K562 (cell line): ENCODE measurements around the gene ZSCAN21. TPM values are rescaled to one million over a fixed set of nuclear protein-coding genes. Genes with fewer than 3 reads are reported as not detected.

Experiments
- BCOR ChIP-seq: fragments of 450-650 bp; IDR thresholded peaks from 2 replicates; pipeline ENCODE4 v1.6.1; 2016
- CEBPG ChIP-seq, 3 experiments: fragments of 200-800 bp in 1 of 3; sonication (Bioruptor generic) in 1 of 3; sonication (generic) in 1 of 3; formaldehyde crosslinking in 1 of 3; IDR thresholded peaks in 2 of 3; conservative IDR thresholded peaks in 1 of 3; 2 replicates each; pipeline versions ENCODE4 v1.6.1 to v1.8.0; 2016 to 2022; ENCODE audit warnings: missing compliant biosample characterization in 2 of 3, missing genetic modification characterization in 2 of 3, mild to moderate bottlenecking in 1 of 3, missing genetic modification reagents in 1 of 3
- ELF2 ChIP-seq: fragments of 250-450 bp; sonication (Bioruptor Pico); IDR thresholded peaks from 2 replicates; pipeline ENCODE4 v1.5.0; 2021; ENCODE audit warnings: mild to moderate bottlenecking
- SRSF7 ChIP-seq: fragments of 200-400 bp; formaldehyde crosslinking; optimal IDR thresholded peaks from 2 replicates; pipeline ENCODE3; 2017; ENCODE audit warnings: mild to moderate bottlenecking, low read depth, low read length
- TOE1 ChIP-seq, 2 experiments: fragments of 450-650 bp in 1 of 2; sonication (generic) in 1 of 2; formaldehyde crosslinking in 1 of 2; IDR thresholded peaks; 2 replicates each; pipeline versions ENCODE4 v1.7.1 to v1.8.0; 2016 to 2022; ENCODE audit warnings: borderline replicate concordance in 2 of 2, mild to moderate bottlenecking in 2 of 2, antibody characterized with exemption in 1 of 2, inconsistent platforms in 1 of 2, low read depth in 1 of 2, missing genetic modification reagents in 1 of 2, moderate library complexity in 1 of 2
- TRIM28 ChIP-seq: fragments of 450-650 bp; IDR thresholded peaks from 2 replicates; pipeline ENCODE4 v1.6.1; 2017
- WHSC1 ChIP-seq: IDR thresholded peaks from one replicate; pipeline ENCODE4 v1.6.1; 2012; ENCODE audit warnings: low read length, control low read depth, inconsistent platforms
- ZBTB40 ChIP-seq, 2 experiments: fragments of 450-650 bp in 1 of 2; sonication (generic) in 1 of 2; formaldehyde crosslinking in 1 of 2; IDR thresholded peaks; 2 replicates each; pipeline versions ENCODE4 v1.7.1 to v1.9.0; 2016 to 2022; ENCODE audit warnings: inconsistent platforms in 1 of 2, mild to moderate bottlenecking in 1 of 2, missing genetic modification reagents in 1 of 2
- ZEB2 ChIP-seq: fragments of 450-650 bp; IDR thresholded peaks from 2 replicates; pipeline ENCODE4 v1.6.1; 2016
- ZNF518B ChIP-seq: fragments of 250-450 bp; sonication (Bioruptor Pico); IDR thresholded peaks from 2 replicates; pipeline ENCODE4 v1.5.0; 2021; ENCODE audit warnings: mild to moderate bottlenecking, moderate library complexity
- polyA plus RNA-seq, 8 experiments: library from polyadenylated mRNA; depleted of rRNA in 4 of 8; stranded (reverse) in 5 of 8; unstranded in 3 of 8; fragments of >200 nt; fragmentation: Nextera tagmentation in 2 of 8; fragmentation: Illumina TruSeq in 1 of 8; extraction: Ambion mirVana in 2 of 8; extraction: Trizol in 1 of 8; gene quantifications; 2 replicates each; pipeline versions ENCODE4 v1.2.1 to v1.2.3, GENCODE V29; 2011 to 2014; ENCODE audit warnings: inconsistent platforms in 1 of 8, missing spikeins in 1 of 8
- total RNA-seq, 7 experiments: library from RNA; depleted of rRNA in 6 of 7; stranded (reverse); fragments of >200 nt in 6 of 7; fragmentation: Illumina TruSeq in 2 of 7; extraction: Trizol in 2 of 7; gene quantifications; 2 replicates each; pipeline versions ENCODE4 v1.2.1 to v1.2.3, GENCODE V29; 2011 to 2021; ENCODE audit warnings: low replicate concordance in 1 of 7
- TF ChIP-seq, protein P1 (sequence below): sonication (generic); formaldehyde crosslinking; IDR thresholded peaks from 2 replicates; pipeline ENCODE4 v1.5.0; 2020; ENCODE audit warnings: missing genetic modification reagents

The ZSCAN21 gene
- total and polyA plus RNA-seq, 9 of the 15 experiments (the other 6 are each of a cell fraction or from before 2014, with no cell fraction given) = 5.9 to 15.5 (median 13.2) TPM

- no peak for TF ChIP-seq CEBPG (CRISPR knock-in tag; IDR thresholded peaks at IDR 0.05)
- no peak for TF ChIP-seq CEBPG (tag; conservative IDR thresholded peaks at IDR 0.05 in 1 of 2, IDR thresholded peaks at IDR 0.05 in 1 of 2)
- peak; percentile 100 for TF ChIP-seq TRIM28
- TF ChIP-seq, protein P1, sequence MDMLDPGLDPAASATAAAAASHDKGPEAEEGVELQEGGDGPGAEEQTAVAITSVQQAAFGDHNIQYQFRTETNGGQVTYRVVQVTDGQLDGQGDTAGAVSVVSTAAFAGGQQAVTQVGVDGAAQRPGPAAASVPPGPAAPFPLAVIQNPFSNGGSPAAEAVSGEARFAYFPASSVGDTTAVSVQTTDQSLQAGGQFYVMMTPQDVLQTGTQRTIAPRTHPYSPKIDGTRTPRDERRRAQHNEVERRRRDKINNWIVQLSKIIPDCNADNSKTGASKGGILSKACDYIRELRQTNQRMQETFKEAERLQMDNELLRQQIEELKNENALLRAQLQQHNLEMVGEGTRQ (CRISPR knock-in tag) = no peak
- TF ChIP-seq BCOR = no peak
- TF ChIP-seq ZEB2 = peak; percentile 80
- no peak for TF ChIP-seq SRSF7
- TF ChIP-seq ELF2 = no peak
- TF ChIP-seq ZBTB40 (IDR thresholded peaks at IDR 0.05) = peak; percentile 58; the same call in 1 of the 2 replicates
- no peak for TF ChIP-seq ZBTB40 (CRISPR knock-in tag; IDR thresholded peaks at IDR 0.05)
- TF ChIP-seq ZNF518B (CRISPR knock-in tag) = no peak
- no peak for TF ChIP-seq TOE1 (IDR thresholded peaks at IDR 0.05; ENCODE audit: borderline replicate concordance)
- TF ChIP-seq TOE1 (CRISPR knock-in tag; IDR thresholded peaks at IDR 0.05; ENCODE audit: borderline replicate concordance, low read depth) = no peak
- TF ChIP-seq WHSC1 = no peak
Observed at GRCh38 chr7:100071018-100071723, 21.6 kb downstream of the ZSCAN21 start (continued).
